ENCODE data around the gene SPR. TPM values are rescaled to one million over a fixed set of nuclear protein-coding genes. Genes with fewer than 3 reads are reported as not detected.

Gene SPR
- total RNA-seq, 1 donor from 2014 or later = 31.6 TPM

GRCh38 chr2:72927619-72928550 lies 40.7 kb downstream of the SPR start:
- no peak for DNase-seq (ENCODE audit: extremely low read depth, low read depth, low spot score)

GRCh38 chr2:72929010-72929409 lies 41.8 kb downstream of the SPR start:
- DNase-seq (ENCODE audit: extremely low read depth, low read depth, low spot score) = no peak

GRCh38 chr2:72931280-72931910 lies 44.2 kb downstream of the SPR start:
- no peak for DNase-seq (ENCODE audit: extremely low read depth, low read depth, low spot score)

GRCh38 chr2:72932045-72932740 lies 45.0 kb downstream of the SPR start:
- no peak for DNase-seq (ENCODE audit: extremely low read depth, low read depth, low spot score)

GRCh38 chr2:72932805-72933204 lies 45.6 kb downstream of the SPR start:
- DNase-seq (ENCODE audit: extremely low read depth, low read depth, low spot score) = no peak

GRCh38 chr2:72933207-72933606 lies 46.0 kb downstream of the SPR start:
- DNase-seq (ENCODE audit: extremely low read depth, low read depth, low spot score) = no peak

- DNase-seq (ENCODE audit: extremely low read depth, low read depth, low spot score) = no peak
These were observed 46.5 kb downstream of the SPR start for GRCh38 chr2:72933646-72934151.

- DNase-seq (ENCODE audit: extremely low read depth, low read depth, low spot score) = no peak
These were observed 47.7 kb downstream of the SPR start for GRCh38 chr2:72934683-72935610.

GRCh38 chr2:72935611-72935957 lies 48.4 kb downstream of the SPR start:
- DNase-seq (ENCODE audit: extremely low read depth, low read depth, low spot score) = no peak

GRCh38 chr2:72936660-72937355 lies 49.6 kb downstream of the SPR start:
- DNase-seq (ENCODE audit: extremely low read depth, low read depth, low spot score) = no peak

- no peak for DNase-seq (ENCODE audit: extremely low read depth, low read depth, low spot score)
These were observed 50.1 kb downstream of the SPR start for GRCh38 chr2:72937356-72937669.

GRCh38 chr2:72938455-72938854 lies 51.2 kb downstream of the SPR start:
- DNase-seq (ENCODE audit: extremely low read depth, low read depth, low spot score) = no peak

GRCh38 chr2:72940361-72940760 lies 53.2 kb downstream of the SPR start:
- no peak for DNase-seq (ENCODE audit: extremely low read depth, low read depth, low spot score)

GRCh38 chr2:72940786-72941185 lies 53.6 kb downstream of the SPR start:
- no peak for DNase-seq (ENCODE audit: extremely low read depth, low read depth, low spot score)

Other genes starting within 250 kb of the SPR start
- 25.8 and 35.1 TPM in 2 replicates for gene EXOC6B, start 61.4 kb upstream of the SPR start, total RNA-seq
- gene EMX1, start 30.1 kb downstream of the SPR start, total RNA-seq = not detected in 2 replicates
- gene SFXN5, start 184.3 kb downstream of the SPR start, total RNA-seq = 16.9 and 29.5 TPM in 2 replicates
- gene RAB11FIP5, start 225.5 kb downstream of the SPR start, total RNA-seq = 68.3 and 69.5 TPM in 2 replicates